Measurements from ENCODE around the gene SVOP.

Gene SVOP

DNA sequence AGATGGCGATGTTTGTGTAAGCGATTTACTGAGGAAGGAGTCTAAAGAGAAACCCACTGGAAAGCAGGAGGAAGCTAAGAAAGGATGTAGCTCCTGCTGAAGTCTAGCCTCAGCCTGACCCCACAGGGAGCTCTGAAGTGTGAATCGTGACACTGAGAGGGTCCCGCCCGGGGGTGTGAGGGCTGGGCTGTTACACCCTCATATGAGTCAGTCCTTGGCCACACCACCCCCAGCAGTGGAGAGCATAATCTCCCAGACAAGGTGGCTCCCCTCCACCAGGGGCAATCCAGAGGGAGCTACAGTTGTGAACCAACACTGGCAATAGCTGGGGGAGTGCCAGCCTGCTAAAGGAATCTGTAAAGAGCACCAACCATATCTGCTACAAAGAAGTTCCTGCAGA lies 31.5 kb downstream of the SVOP start:
- H3K36me3 Mint-ChIP-seq (ENCODE audit: low read depth), result no peaks in the 10 kb centered on the region
- no peak for DNase-seq
- no peaks in the 10 kb centered on the region for H3K4me1 Mint-ChIP-seq
- TF ChIP-seq, protein P1, sequence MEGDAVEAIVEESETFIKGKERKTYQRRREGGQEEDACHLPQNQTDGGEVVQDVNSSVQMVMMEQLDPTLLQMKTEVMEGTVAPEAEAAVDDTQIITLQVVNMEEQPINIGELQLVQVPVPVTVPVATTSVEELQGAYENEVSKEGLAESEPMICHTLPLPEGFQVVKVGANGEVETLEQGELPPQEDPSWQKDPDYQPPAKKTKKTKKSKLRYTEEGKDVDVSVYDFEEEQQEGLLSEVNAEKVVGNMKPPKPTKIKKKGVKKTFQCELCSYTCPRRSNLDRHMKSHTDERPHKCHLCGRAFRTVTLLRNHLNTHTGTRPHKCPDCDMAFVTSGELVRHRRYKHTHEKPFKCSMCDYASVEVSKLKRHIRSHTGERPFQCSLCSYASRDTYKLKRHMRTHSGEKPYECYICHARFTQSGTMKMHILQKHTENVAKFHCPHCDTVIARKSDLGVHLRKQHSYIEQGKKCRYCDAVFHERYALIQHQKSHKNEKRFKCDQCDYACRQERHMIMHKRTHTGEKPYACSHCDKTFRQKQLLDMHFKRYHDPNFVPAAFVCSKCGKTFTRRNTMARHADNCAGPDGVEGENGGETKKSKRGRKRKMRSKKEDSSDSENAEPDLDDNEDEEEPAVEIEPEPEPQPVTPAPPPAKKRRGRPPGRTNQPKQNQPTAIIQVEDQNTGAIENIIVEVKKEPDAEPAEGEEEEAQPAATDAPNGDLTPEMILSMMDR (IDR thresholded peaks at IDR 0.05), result no peak
- H3K27ac Mint-ChIP-seq, result no peak overlapping the region
- no peak overlapping the region for H3K4me3 Mint-ChIP-seq
- peaks cover 38% of the 10 kb centered on the region for H3K27me3 Mint-ChIP-seq (ENCODE audit: low read depth, poor library complexity)
- no peaks in the 10 kb centered on the region for H3K9me3 Mint-ChIP-seq

DNA sequence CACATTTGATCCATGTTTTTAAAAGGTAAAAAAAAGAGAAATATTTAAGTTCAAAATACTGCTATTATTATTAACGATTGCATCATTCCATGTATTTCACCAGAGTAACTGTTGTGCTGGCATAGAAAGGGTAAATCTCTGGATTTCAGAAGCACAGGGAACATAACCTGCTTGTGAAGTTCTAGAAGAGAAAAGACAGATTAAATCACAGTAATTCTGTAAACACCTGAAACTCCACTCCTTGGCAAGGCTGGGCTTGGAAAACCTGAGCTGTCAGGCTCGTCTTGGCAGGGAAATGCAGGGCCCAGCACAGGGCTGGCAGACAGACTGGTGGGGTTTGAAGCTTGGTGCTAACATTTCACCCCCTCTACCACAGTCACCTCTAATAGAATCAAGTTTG lies 35.1 kb downstream of the SVOP start:
- DNase-seq, result no peak
- peaks cover 33% of the 10 kb centered on the region for H3K27me3 Mint-ChIP-seq (ENCODE audit: low read depth, poor library complexity)
- H3K4me3 Mint-ChIP-seq, result no peak overlapping the region
- no peaks in the 10 kb centered on the region for H3K9me3 Mint-ChIP-seq
- no peaks in the 10 kb centered on the region for H3K4me1 Mint-ChIP-seq
- no peak overlapping the region for H3K27ac Mint-ChIP-seq
- TF ChIP-seq, protein P1 (IDR thresholded peaks at IDR 0.05), result no peak
- no peaks in the 10 kb centered on the region for H3K36me3 Mint-ChIP-seq (ENCODE audit: low read depth)

DNA sequence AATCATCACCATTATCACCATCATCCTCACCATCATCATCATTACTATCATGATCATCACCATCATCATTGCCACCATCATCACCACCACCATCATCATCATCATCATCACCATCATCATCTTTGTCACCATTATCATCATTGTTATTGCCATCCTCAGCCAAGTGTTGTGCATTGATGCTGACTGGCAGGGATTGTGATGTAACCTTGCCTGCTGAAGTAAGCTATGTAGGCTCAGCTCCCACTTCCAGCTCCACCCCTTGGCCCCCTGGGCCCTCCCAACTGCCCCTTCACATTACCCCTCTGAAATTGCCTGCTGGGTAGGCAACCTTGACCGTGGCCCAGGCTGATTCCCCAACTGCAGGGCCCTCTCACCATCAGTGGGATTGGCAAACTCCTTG lies 37.6 kb downstream of the SVOP start:
- no peak overlapping the region for H3K27ac Mint-ChIP-seq
- DNase-seq, result no peak
- no peak overlapping the region for H3K4me3 Mint-ChIP-seq
- TF ChIP-seq, protein P1 (IDR thresholded peaks at IDR 0.05), result no peak
- no peaks in the 10 kb centered on the region for H3K9me3 Mint-ChIP-seq
- H3K4me1 Mint-ChIP-seq, result no peaks in the 10 kb centered on the region
- peaks cover 27% of the 10 kb centered on the region for H3K27me3 Mint-ChIP-seq (ENCODE audit: low read depth, poor library complexity)
- no peaks in the 10 kb centered on the region for H3K36me3 Mint-ChIP-seq (ENCODE audit: low read depth)

DNA sequence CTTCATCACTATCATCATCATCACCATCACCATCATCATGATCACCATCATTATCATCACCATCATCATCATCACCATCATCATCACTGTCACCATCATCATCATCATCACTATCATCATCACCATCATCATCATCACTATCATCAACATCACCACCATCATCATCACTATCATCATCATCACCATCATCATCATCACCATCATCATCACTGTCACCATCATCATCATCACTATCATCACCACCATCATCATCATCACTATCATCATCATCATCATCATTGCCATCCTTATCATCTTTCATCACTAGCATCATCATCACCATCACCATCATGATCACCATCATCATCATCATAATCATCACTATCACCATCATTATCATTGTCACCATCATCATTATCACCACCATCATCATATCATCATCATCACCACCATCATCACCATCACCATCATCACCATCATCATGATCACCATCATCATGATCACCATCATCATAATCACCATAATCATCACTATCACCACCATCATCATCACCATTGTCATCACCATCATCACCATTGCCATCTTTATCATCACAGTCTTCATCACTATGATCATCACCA lies 38.1 kb downstream of the SVOP start:
- DNase-seq, result no peak
- TF ChIP-seq, protein P1 (IDR thresholded peaks at IDR 0.05), result no peak
- Mint-ChIP-seq H3K27ac (no peak overlapping the region), H3K36me3 (ENCODE audit: low read depth) (no peaks in the 10 kb centered on the region), H3K27me3 (ENCODE audit: low read depth, poor library complexity) (peaks cover 26% of the 10 kb centered on the region), H3K4me3 (no peak overlapping the region), H3K9me3 (no peaks in the 10 kb centered on the region), H3K4me1 (no peaks in the 10 kb centered on the region)

DNA sequence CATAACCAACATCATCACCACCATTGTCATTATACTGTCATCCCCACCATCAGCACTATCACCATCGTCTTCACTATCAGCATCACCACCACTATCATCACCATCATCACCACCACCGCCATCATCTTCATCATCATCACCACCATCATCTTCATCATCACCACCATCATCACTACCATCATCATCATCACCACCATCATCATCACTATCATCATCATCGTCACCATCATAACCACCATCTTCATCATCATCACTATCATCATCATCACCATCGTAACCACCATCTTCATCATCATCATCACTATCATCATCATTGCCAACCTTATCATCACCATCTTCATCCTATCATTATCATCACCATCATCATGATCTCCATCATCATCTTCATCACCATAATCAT lies 39.0 kb downstream of the SVOP start:
- H3K27ac Mint-ChIP-seq, result no peak overlapping the region
- peaks cover 19% of the 10 kb centered on the region for H3K27me3 Mint-ChIP-seq (ENCODE audit: low read depth, poor library complexity)
- TF ChIP-seq, protein P1 (IDR thresholded peaks at IDR 0.05), result no peak
- H3K36me3 Mint-ChIP-seq (ENCODE audit: low read depth), result no peaks in the 10 kb centered on the region
- DNase-seq, result no peak
- no peaks in the 10 kb centered on the region for H3K9me3 Mint-ChIP-seq
- H3K4me3 Mint-ChIP-seq, result no peak overlapping the region
- H3K4me1 Mint-ChIP-seq, result no peaks in the 10 kb centered on the region

DNA sequence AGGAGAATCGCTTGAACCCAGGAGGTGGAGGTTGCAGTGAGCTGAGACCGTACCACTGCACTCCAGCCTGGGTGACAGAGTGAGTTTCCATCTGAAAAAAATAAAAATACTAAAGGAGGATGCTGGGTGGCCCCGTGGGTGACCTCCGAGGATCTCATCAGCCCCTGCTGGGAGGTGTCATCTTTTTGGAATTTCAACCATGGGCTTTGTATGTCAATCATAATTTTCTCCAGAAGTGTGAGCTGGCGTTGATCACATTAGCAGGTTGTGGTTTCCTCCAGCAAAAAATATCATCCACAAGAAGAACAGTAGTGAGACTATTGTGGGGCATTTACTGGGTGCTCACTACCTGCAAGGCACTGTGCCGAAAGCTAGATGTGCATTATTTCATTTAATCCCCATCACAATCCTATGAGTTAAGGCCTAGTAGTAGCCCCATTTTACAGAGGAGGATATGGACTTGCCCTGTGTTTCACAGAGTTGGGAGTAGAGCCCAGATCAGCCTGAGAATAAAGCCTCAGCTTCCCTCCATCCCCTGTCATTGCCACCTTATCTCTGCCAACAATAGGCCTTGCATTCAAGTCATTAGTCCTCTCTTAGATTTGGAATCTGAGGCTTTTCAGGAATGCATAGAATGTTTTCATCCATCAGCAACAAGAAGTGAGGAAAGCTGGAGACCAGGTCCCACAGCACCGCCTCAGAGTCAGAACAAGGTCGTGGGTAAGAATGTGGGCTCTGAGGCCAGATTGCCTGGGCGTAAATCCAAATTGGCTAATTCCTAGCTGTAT lies 39.8 kb downstream of the SVOP start:
- Mint-ChIP-seq H3K4me1 (no peaks in the 10 kb centered on the region), H3K27ac (no peak overlapping the region), H3K9me3 (no peaks in the 10 kb centered on the region), H3K36me3 (ENCODE audit: low read depth) (no peaks in the 10 kb centered on the region), H3K27me3 (ENCODE audit: low read depth, poor library complexity) (peaks cover 17% of the 10 kb centered on the region), H3K4me3 (no peak overlapping the region)
- TF ChIP-seq, protein P1 (IDR thresholded peaks at IDR 0.05), result no peak
- no peak for DNase-seq

Measured in nephron progenitor cell (in vitro differentiated cells).